Bronchial smooth muscle cell (primary cell): ENCODE data around the gene SPATA1. TPM values are rescaled to one million over a fixed set of nuclear protein-coding genes. Genes with fewer than 3 reads are reported as not detected.

Source experiments
- total RNA-seq: library from RNA; depleted of rRNA; stranded (reverse); fragments of >200 nt; gene quantifications from 2 replicates; pipeline ENCODE4 v1.2.1, GENCODE V29; 2014

Gene SPATA1, protein sequence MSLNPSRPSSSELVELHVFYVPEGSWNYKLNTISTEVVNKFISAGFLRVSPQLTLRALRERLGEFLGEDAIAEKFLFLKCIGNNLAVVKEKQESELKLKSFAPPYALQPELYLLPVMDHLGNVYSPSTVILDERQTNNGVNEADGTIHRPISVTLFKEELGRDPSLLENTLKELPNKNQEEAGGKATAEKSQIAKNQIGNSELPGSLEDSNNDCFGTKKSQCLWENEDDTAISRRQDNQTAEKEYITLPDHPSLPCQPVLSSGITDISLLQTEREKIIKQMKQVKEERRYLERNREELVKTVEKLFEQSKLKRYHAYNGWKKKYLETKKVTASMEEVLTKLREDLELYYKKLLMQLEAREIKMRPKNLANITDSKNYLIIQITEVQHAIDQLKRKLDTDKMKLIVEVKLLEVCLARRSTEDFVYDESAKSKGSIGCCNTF
- total RNA-seq: 0.77 and 2.8 TPM in 2 replicates

GRCh38 chr1:84506002-84506728, at the start of gene SPATA1, which contains the start of gene GNG5:
SPATA1 (plus strand) TSS chr1:84506386; CDS start chr1:84516360, 9,974 bp downstream.
GNG5 (minus strand) TSS chr1:84506581; CDS start chr1:84506091, 490 bp downstream.

DNA sequence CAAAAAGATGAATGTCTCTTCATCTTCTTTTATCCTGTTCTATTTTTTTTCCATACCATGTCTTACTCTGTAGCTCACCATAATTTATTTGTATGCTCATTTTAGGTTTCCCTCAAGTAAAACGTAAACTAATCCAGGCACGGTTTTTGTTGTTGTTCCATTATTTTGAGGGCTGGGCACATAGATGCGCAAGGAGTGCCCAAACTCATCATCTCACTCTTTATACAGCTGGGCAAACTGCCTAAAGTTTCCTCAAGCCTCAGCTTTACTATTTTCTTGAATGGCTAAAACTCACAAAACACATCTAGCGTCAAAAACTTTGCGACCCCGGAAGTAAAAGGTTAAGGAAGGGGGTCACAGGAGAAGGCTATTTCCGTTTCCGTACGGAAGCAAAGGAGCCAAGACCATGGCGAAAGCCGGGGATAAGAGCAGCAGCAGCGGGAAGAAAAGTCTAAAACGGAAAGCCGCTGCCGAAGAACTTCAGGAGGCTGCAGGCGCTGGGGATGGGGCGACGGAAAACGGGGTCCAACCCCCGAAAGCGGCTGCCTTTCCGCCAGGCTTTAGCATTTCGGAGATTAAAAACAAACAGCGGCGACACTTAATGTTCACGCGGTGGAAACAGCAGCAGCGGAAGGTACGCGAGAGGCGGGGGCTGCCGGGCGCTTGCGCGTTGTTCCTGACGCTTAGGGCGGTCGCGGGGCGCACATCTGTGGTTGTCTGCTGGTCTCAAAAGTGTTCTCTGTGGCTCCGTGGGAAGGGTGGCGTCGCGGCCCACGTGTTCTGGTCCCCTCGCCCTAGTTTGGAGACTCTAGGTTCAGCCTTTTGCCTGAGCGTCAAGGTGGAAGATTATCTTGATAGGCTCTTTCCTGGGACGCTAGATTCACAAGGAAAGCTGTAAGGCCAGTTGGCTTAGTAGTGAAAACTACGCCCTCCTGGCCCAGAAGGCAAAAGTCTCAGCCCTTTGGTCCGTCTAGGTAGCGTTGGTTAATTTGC, 27.0 kb upstream of the SPATA1 start, which contains the start of gene RPF1:
TSS of gene RPF1 (plus strand) at position 391 of the 993 bp plus-strand sequence. CDS start at position 407, 16 bp downstream.

GRCh38 chr1:84573967-84574842, 68.0 kb downstream of the SPATA1 start, which contains the start of gene CTBS:
CTBS (minus strand) TSS chr1:84574440; CDS start chr1:84574415, 25 bp downstream.

Other genes with a start within 250 kb of the SPATA1 start
- gene SAMD13, start 204.7 kb upstream of the SPATA1 start, total RNA-seq: 0.94 and 1.1 TPM in 2 replicates
- 0.09 TPM in 1 of 2 replicates, not detected in the other for gene DNASE2B, start 107.9 kb upstream of the SPATA1 start, total RNA-seq
- 16.9 and 25.7 TPM in 2 replicates for gene RPF1, start 27.1 kb upstream of the SPATA1 start, total RNA-seq
- gene GNG5, start 195 bp downstream of the SPATA1 start, total RNA-seq: 6.3 and 13.1 TPM in 2 replicates
- 6.6 and 9.2 TPM in 2 replicates for gene CTBS, start 68.1 kb downstream of the SPATA1 start, total RNA-seq
- 14.0 and 76.9 TPM in 2 replicates for gene SSX2IP, start 184.1 kb downstream of the SPATA1 start, total RNA-seq